HG03460 (cell line): ENCODE measurements around the gene C1GALT1.
"Not testable (repeated sequence)": the region's sequence is repeated elsewhere in the genome, so short reads cannot be mapped to it uniquely, and the experiment has no call there.

ENCODE experiments used
- ATAC-seq: cut with Tn5 transposase; IDR thresholded peaks from one replicate; pipeline ENCODE4 v1.9.1; 2021; ENCODE audit not compliant: unreplicated experiment

Gene C1GALT1

GRCh38 chr7:7231865-7232264 lies 49.5 kb downstream of the C1GALT1 start:
- ATAC-seq, result no peak

- ATAC-seq, result no peak
These were observed 53.0 kb downstream of the C1GALT1 start for GRCh38 chr7:7235347-7235746.

GRCh38 chr7:7236041-7236440 lies 53.7 kb downstream of the C1GALT1 start:
- ATAC-seq, result no peak

GRCh38 chr7:7237201-7237977 lies 55.0 kb downstream of the C1GALT1 start:
- ATAC-seq, result no peak

- no peak for ATAC-seq
These were observed 55.6 kb downstream of the C1GALT1 start for GRCh38 chr7:7237978-7238267.

- ATAC-seq, result no peak
These were observed 57.0 kb downstream of the C1GALT1 start for GRCh38 chr7:7239346-7239745.

- no peak for ATAC-seq
These were observed 60.6 kb downstream of the C1GALT1 start for GRCh38 chr7:7242899-7243298.

GRCh38 chr7:7245233-7245632 lies 62.9 kb downstream of the C1GALT1 start:
- ATAC-seq, result not testable (repeated sequence)

GRCh38 chr7:7246223-7246622 lies 63.9 kb downstream of the C1GALT1 start:
- ATAC-seq, result no peak

GRCh38 chr7:7247658-7248057 lies 65.3 kb downstream of the C1GALT1 start:
- no peak for ATAC-seq

GRCh38 chr7:7249814-7250213 lies 67.5 kb downstream of the C1GALT1 start:
- no peak for ATAC-seq

GRCh38 chr7:7251742-7252141 lies 69.4 kb downstream of the C1GALT1 start:
- peak; percentile 92 for ATAC-seq

GRCh38 chr7:7254319-7254718 lies 72.0 kb downstream of the C1GALT1 start:
- no peak for ATAC-seq

- ATAC-seq, result no peak
These were observed 72.6 kb downstream of the C1GALT1 start for GRCh38 chr7:7254908-7255307.

GRCh38 chr7:7256731-7257274 lies 74.5 kb downstream of the C1GALT1 start:
- ATAC-seq, result no peak

GRCh38 chr7:7257899-7258692 lies 75.8 kb downstream of the C1GALT1 start:
- peak; percentile 85 for ATAC-seq

GRCh38 chr7:7261863-7262262 lies 79.5 kb downstream of the C1GALT1 start:
- no peak for ATAC-seq

GRCh38 chr7:7263297-7264230 lies 81.2 kb downstream of the C1GALT1 start:
- ATAC-seq, result no peak

GRCh38 chr7:7264306-7265040 lies 82.1 kb downstream of the C1GALT1 start:
- ATAC-seq, result no peak
